LNCAP (cell line): ENCODE measurements around the gene GLTPD2.

Source experiments
- CTCF ChIP-seq: fragments of 450-650 bp; IDR thresholded peaks from 2 replicates; pipeline ENCODE4 v1.5.1; 2017; ENCODE audit warnings: mild to moderate bottlenecking

GLTPD2 gene

GRCh38 chr17:4788807-4789700, at the start of gene GLTPD2:
GLTPD2 (plus strand) TSS chr17:4788964; CDS start chr17:4789012, 48 bp downstream.
- no peak for TF ChIP-seq CTCF

GRCh38 chr17:4739122-4740024, 49.4 kb upstream of the GLTPD2 start, which contains the start of the genes CXCL16 and ZMYND15:
CXCL16 (minus strand) TSS chr17:4739928; CDS start chr17:4739339, 589 bp downstream.
ZMYND15 (plus strand) TSS chr17:4739833; CDS start chr17:4740549, 716 bp downstream.
- no peak for TF ChIP-seq CTCF

GRCh38 chr17:4740025-4740351, 48.8 kb upstream of the GLTPD2 start:
- TF ChIP-seq CTCF, result no peak

- no peak for TF ChIP-seq CTCF
These were observed 48.2 kb upstream of the GLTPD2 start for GRCh38 chr17:4740584-4740983.

- no peak for TF ChIP-seq CTCF
These were observed 47.2 kb upstream of the GLTPD2 start for GRCh38 chr17:4741544-4741943.

- no peak for TF ChIP-seq CTCF
These were observed 46.6 kb upstream of the GLTPD2 start for GRCh38 chr17:4742133-4742532.

- TF ChIP-seq CTCF, result no peak
These were observed 46.1 kb upstream of the GLTPD2 start for GRCh38 chr17:4742629-4743028.
